SIG-M5 treated with dmso at 0.1 percent for 504 hours (cell line): ENCODE results near the gene RREB1.
A peak's percentile ranks its signal among the peaks of the same experiment; 100 is the strongest.

Experiments used
- DNase-seq: peaks from one replicate; lab custom pipeline; 2025; ENCODE audit not compliant: unreplicated experiment; lab: John Stamatoyannopoulos, UW

The RREB1 gene

GRCh38 chr6:7121700-7122241 lies 14.0 kb downstream of the RREB1 start:
- DNase-seq = no peak

- DNase-seq = no peak
These were observed 14.9 kb downstream of the RREB1 start for GRCh38 chr6:7122684-7123083.

GRCh38 chr6:7124114-7124513 lies 16.4 kb downstream of the RREB1 start:
- DNase-seq = no peak

- no peak for DNase-seq
These were observed 16.9 kb downstream of the RREB1 start for GRCh38 chr6:7124636-7125035.

GRCh38 chr6:7125290-7125689 lies 17.5 kb downstream of the RREB1 start:
- no peak for DNase-seq

GRCh38 chr6:7126754-7127153 lies 19.0 kb downstream of the RREB1 start:
- peak; percentile 81 for DNase-seq

GRCh38 chr6:7127680-7128079 lies 19.9 kb downstream of the RREB1 start:
- DNase-seq = no peak

GRCh38 chr6:7129360-7129759 lies 21.6 kb downstream of the RREB1 start:
- DNase-seq = no peak

GRCh38 chr6:7129784-7130569 lies 22.2 kb downstream of the RREB1 start:
- peak; percentile 79 for DNase-seq

- no peak for DNase-seq
These were observed 23.6 kb downstream of the RREB1 start for GRCh38 chr6:7131390-7131789.

GRCh38 chr6:7132398-7133035 lies 24.8 kb downstream of the RREB1 start:
- DNase-seq = no peak

- DNase-seq = peak; percentile 33
These were observed 27.4 kb downstream of the RREB1 start for GRCh38 chr6:7134999-7135745.

- no peak for DNase-seq
These were observed 28.0 kb downstream of the RREB1 start for GRCh38 chr6:7135755-7136154.

- DNase-seq = peak; percentile 78
These were observed 29.1 kb downstream of the RREB1 start for GRCh38 chr6:7136859-7137334.

- DNase-seq = peak; percentile 67
These were observed 29.7 kb downstream of the RREB1 start for GRCh38 chr6:7137335-7138045.

- no peak for DNase-seq
These were observed 30.3 kb downstream of the RREB1 start for GRCh38 chr6:7138046-7138531.

GRCh38 chr6:7138921-7139358 lies 31.2 kb downstream of the RREB1 start:
- peak; percentile 30 for DNase-seq

GRCh38 chr6:7139835-7140470 lies 32.2 kb downstream of the RREB1 start:
- no peak for DNase-seq

GRCh38 chr6:7140631-7141378 lies 33.0 kb downstream of the RREB1 start:
- DNase-seq = peak; percentile 61
